Activated T-helper 1 cell treated with Interleukin-2 at 50 U/mL for 16 hours (primary cell): ENCODE measurements around the gene PNPLA2.

Source experiments
- DNase-seq: peaks from one replicate; pipeline ENCODE4 v3.0.0-alpha.2; 2020; ENCODE audit warnings: low read depth

Gene PNPLA2

DNA sequence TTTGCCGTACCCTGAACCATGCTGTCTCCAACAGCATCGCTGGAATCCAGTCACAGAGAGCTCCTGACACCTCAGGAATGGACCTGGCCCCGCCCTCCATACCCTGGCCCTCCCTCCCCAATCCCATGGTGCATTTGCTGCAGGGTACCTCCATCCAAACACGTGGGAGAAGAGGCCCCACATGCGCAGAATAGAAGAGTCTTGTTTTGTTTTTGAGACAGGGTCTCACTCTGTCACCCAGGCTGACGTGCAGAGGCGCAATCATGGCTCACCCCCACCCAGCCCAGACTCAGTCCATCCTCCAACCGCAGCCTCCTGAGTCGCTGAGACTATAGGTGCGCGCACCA is 2.3 kb upstream of the PNPLA2 start:
- no peak for DNase-seq

DNA sequence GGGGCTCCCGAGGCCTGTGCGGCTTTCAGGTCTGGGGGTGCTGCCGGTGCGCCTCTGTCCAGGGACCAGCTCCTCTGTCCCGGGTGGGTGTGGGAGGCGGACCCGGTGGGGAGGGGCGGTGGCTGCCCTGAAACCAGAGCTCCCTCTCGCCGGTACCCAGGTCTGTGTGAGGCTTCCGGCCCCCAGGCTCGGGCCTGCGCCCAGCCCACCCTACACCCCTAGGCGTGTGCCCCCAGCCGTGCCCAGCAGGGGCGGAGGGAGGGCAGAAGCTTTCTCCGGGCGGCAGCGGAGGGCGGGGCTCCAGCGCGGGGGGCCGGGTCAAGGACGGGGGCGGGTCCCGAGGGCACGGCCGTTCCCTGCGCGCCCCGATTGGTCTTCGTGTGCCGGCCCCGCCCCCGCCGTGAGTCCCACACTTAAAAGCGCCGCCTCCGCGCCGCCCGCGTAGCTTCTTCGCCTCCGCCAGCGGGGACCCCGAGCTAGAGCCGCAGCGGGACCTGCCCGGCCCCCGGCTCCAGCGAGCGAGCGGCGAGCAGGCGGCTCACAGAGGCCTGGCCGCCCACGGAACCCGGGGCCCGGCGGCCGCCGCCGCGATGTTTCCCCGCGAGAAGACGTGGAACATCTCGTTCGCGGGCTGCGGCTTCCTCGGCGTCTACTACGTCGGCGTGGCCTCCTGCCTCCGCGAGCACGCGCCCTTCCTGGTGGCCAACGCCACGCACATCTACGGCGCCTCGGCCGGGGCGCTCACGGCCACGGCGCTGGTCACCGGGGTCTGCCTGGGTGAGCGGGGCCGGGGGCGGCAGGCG is 616 bp downstream of the PNPLA2 start:
- peak; percentile 84 for DNase-seq

DNA sequence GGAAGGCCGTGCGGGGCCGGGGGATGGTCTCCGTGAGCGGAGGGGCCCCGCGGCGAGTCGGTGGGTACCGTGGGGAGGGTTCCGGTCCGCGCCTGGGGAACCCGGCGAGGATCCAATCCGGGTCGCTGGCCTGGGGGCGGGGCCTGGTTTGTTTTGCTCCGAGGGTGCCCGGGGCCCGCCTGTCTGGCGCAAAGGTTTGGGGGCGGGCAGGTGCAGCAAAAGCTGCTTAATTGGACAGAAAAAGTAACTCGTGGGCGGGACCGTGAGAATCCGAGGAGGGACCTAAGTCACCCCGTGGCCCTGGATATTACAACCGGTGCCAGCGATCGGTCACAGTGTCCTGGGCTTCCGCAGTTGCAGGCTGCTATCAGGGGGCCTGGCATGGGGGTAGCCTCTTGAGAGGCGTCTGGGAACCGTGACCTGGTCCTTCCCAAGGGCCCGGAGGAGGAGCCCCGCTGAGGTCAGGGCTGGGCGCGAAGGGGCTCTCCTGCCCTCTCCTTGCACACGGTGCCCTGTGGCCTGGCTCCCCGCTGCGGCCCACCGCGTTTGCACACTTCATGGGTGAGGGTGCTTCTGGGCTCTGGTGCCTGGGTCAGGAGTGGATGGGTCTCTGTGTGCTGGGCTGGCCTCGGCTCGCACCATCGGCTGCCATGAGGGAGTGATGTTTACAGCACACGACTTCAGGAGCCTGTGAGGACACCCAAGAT is 1.4 kb downstream of the PNPLA2 start:
- DNase-seq: peak; percentile 92

DNA sequence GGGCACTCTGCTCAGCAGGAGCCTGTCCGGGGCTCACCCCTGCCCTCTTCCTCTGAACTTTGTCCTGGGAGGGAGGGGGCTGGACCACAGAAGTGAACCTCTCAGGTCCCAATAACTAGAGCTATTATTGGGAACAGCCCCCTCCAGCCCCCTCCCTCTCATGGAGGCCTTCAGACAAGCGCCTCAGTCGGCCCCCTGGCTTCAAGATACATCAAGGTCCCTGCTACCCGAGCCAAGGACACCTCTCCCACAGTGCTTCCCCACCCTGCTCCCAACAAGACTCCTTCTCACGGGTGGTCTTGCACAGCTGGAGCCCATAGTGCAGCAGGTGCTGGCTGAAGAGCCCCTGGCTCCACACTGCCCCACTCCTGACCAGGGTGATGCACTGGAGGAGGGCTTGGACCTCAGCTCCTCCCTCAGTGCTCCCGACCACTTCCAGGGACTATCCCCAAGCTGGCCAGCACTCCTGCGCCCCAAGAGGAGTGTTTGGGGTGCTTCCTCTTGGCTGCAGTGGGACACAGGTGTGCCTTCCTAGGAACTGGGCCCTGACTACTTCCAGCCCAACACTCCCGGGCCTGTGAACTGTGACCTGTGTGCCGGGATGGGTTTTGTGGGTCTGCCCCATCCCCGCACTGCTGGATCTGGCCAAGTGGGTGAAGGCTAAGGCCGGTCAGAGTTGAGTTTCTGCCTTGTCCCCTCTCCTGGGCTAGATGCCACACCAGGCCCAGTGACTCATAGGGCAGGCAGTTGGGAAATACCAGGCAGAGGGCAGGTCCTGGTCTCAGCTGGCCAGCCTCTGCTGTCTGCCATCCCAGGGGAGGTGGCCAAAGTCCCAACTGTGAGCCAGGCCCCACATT is 2.2 kb downstream of the PNPLA2 start:
- no peak for DNase-seq

GRCh38 chr11:821512-822371 is 3.0 kb downstream of the PNPLA2 start:
- no peak for DNase-seq

GRCh38 chr11:823441-824291 is 5.0 kb downstream of the PNPLA2 start:
- no peak for DNase-seq

- DNase-seq: no peak
These were observed 5.7 kb downstream of the PNPLA2 start for GRCh38 chr11:824292-824880.

GRCh38 chr11:824942-825341 is 6.2 kb downstream of the PNPLA2 start:
- no peak for DNase-seq

DNA sequence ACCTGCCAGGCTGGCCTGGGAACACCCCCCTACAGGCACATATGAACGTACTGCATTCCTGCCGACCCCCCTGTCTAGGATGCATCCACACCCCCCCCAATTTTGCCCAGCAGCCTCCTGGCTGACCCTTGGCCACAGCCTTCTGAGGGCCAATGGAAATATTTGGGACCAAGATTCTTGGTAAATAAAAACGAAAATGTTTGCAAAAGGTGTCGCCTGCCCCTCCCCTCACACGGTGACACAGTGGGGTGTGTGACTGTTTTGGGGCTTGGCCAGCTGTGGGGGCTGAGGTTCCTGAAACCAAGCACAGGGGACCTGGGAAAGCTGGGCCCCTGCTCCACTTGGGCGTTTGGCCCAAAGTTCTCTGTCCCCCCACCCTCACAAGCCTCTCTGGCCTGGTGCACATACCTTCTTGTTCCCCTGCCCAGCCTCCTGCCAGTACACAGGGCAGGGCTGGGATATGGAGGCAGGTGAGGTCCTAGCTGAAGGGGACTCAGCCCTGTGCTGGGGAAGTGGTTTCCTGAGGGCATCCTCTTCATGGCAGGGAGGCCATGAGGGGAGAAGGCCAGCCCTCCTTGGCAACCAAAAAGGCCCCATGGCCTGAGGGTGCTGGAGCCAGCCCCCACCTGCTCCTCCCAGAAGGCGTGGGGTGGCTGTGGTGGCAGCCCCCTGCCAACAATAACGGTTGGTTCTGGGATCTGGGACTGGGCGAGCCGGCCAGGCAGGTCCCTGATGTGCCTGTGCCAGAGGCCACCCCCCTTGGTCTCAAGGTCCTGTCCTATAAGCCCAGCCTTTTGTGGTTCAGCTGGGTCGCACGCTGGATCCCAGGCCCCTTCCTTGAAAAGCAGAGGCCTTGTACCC is 6.9 kb downstream of the PNPLA2 start:
- DNase-seq: no peak

- DNase-seq: no peak
These were observed 7.5 kb downstream of the PNPLA2 start for GRCh38 chr11:826227-826621.

DNA sequence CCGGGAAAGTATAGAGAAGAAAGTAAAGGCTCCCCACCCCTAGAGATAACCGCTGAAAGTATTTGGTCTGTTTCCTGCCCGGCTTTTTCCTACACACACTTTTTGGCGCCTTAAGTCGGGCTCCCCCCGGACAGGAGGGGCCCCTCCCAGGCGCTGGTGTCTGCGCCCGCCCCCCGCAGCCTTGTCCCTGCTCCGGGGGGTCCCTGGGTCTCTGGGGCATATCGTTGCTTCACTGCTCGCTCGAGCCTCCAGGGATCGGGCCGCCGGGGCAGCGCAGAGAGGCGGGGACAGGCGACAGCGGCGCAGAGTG is 8.1 kb downstream of the PNPLA2 start:
- DNase-seq: no peak

DNA sequence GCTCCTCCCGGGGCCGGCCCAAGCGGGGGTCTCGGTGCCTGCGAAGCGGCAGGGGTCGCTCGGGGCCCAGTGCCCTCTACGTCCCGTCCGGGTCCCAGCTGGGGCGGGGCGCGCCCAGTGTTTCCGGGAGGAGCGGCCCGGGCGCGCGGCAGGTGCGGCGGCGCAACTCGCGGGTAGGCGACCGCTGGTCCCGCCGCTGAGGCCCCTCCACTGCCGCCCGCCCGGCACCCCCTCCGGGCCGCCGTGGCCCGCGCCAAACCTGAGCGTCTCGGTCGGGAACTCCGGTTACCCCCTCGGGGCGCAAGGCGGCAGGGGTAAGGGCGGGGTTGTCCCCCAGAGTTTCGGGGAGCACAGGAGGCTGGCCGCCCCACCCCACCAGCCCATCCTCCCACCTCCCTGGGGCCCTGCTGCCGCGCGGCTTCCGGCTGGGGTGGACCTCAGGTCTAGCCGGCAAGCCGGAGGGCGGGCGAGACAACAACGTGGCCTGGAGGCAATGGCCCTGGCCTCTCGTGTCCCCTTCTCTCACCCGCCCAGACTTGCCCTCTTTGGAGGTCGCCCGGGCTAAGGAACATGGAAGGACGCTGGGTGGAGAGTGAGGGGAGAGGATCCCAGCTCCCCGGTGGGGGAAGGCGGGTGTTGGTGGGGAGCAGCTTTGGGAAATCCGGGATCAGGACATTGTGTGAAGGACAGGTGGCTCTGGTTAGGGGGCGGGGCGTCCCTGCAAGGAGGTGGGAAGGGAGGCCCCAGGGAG is 8.6 kb downstream of the PNPLA2 start:
- no peak for DNase-seq

GRCh38 chr11:827897-828192 is 9.1 kb downstream of the PNPLA2 start, which contains the start of gene CRACR2B:
Gene CRACR2B (plus strand): TSS chr11:827919. CDS start chr11:828608, 689 bp downstream.
- no peak for DNase-seq

GRCh38 chr11:828506-829175 is 9.9 kb downstream of the PNPLA2 start:
- DNase-seq: no peak

DNA sequence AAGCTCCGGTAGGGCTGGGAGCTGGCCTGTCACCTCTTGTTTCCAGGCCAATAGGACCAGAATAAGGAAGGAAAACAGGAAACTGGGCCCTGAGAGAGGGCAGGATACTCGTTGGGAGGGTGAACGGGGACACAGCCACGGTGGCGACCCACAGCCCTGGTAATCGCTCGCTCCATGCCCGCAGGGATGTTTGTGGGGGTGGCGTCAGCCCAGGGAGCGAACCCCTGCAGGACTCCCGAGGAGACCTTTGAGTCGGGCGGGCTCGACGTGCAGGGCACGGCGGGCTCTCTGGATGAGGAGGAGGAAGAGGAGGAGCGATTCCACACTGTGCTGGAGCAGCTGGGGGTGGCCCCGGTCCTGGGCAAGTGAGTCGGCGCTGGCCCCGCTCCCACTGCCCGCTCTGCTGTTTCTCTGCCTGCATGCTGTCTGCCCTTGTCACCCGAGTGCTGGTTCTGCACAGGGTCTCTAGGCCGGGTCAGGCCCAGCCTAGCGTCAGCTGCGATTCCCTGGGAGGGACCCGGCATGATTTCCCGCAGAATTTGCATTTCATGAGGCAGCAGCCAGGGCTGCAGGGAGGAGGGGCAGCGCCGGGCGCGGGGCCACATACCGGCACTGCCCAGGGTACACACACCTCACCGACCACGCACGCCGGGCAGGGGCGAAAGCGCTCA is 10.6 kb downstream of the PNPLA2 start:
- DNase-seq: no peak

- no peak for DNase-seq
These were observed 11.2 kb downstream of the PNPLA2 start for GRCh38 chr11:829847-830294.

DNA sequence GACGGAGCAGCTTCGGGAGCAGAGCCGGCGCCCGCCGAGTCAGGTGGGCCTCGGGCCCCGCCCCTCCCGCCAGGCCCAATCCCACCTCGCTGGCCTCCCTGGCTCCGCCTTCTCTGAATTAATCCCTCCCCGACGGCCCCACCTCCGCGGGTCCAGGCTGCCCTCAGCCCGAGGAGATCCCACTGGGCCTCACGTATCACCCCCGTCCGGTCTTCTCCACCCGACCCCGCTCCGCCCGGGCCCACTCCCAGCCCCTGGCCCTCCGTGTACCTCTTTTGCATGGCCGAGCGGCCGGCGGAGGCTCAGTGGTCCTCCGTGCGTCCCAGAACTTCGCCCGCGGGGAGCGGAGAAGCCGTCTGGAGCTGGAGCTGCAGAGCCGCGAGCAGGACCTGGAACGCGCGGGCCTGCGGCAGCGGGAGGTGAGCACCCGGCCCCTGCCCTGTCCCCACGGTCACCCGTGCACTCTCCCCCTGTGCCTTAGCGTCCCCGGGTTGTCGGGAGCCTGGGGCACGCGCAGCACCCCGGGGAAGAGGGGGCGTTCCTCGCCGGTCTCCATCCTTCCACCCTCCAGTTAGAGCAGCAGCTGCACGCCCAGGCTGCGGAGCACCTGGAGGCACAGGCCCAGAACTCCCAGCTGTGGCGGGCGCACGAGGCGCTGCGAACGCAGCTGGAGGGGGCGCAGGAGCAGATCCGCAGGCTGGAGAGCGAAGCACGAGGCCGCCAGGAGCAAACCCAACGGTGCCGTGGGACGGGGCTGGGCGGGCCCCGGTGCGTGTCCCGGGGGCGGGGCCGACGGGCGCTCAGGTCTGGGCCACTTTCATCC is 11.8 kb downstream of the PNPLA2 start:
- no peak for DNase-seq
